Chondrocyte (in vitro differentiated cells): ENCODE data around the gene SULT2B1. TPM values are rescaled to one million over a fixed set of nuclear protein-coding genes. Genes with fewer than 3 reads are reported as not detected.
"Not testable (repeated sequence)": the region's sequence is repeated elsewhere in the genome, so short reads cannot be mapped to it uniquely, and the experiment has no call there.

Experiments used
- DNase-seq: peaks from one replicate; pipeline ENCODE4 v3.0.0; 2021; ENCODE audit warnings: mixed read lengths, low spot score
- H3K27ac Mint-ChIP-seq: one replicate; pipeline ENCODE4 v1.8.0; 2021; ENCODE audit warnings: mild to moderate bottlenecking, moderate library complexity, mixed read lengths; ENCODE audit not compliant: unreplicated experiment
- H3K27me3 Mint-ChIP-seq: 2 replicates; pipeline ENCODE4 v1.8.0; 2021; ENCODE audit warnings: low read depth, mixed read lengths
- H3K36me3 Mint-ChIP-seq: 2 replicates; pipeline ENCODE4 v1.8.0; 2021; ENCODE audit warnings: low read depth, mixed read lengths
- H3K4me1 Mint-ChIP-seq: 2 replicates; pipeline ENCODE4 v1.8.0; 2021; ENCODE audit warnings: low read depth, mild to moderate bottlenecking, mixed read lengths
- H3K4me3 Mint-ChIP-seq: one replicate; pipeline ENCODE4 v1.8.0; 2021; ENCODE audit warnings: mild to moderate bottlenecking, moderate library complexity, mixed read lengths; ENCODE audit not compliant: unreplicated experiment
- H3K9me3 Mint-ChIP-seq: 2 replicates; pipeline ENCODE4 v1.8.0; 2021; ENCODE audit warnings: low read depth, mixed read lengths
- total RNA-seq: library from RNA; stranded (reverse); gene quantifications from 3 replicates; pipeline ENCODE4 v1.2.1, GENCODE V29; 2021
- TF ChIP-seq, protein P1 (sequence below): fragments of 200-600 bp; sonication (generic); IDR thresholded peaks from 2 replicates; pipeline ENCODE4 v1.5.0; 2021; ENCODE audit warnings: antibody characterized with exemption, mild to moderate bottlenecking, moderate library complexity

Gene SULT2B1
- total RNA-seq, 1 donor from 2014 or later: 0.22 TPM

GRCh38 chr19:48530066-48530720 lies 21.8 kb upstream of the SULT2B1 start:
- Mint-ChIP-seq H3K4me1 (no peaks in the 10 kb centered on the region), H3K4me3 (no peak overlapping the region), H3K27me3 (peaks cover 4% of the 10 kb centered on the region), H3K36me3 (peaks cover 5% of the 10 kb centered on the region), H3K27ac (no peak overlapping the region), H3K9me3 (peaks cover 17% of the 10 kb centered on the region)
- DNase-seq: no peak
- TF ChIP-seq, protein P1, sequence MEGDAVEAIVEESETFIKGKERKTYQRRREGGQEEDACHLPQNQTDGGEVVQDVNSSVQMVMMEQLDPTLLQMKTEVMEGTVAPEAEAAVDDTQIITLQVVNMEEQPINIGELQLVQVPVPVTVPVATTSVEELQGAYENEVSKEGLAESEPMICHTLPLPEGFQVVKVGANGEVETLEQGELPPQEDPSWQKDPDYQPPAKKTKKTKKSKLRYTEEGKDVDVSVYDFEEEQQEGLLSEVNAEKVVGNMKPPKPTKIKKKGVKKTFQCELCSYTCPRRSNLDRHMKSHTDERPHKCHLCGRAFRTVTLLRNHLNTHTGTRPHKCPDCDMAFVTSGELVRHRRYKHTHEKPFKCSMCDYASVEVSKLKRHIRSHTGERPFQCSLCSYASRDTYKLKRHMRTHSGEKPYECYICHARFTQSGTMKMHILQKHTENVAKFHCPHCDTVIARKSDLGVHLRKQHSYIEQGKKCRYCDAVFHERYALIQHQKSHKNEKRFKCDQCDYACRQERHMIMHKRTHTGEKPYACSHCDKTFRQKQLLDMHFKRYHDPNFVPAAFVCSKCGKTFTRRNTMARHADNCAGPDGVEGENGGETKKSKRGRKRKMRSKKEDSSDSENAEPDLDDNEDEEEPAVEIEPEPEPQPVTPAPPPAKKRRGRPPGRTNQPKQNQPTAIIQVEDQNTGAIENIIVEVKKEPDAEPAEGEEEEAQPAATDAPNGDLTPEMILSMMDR: no peak

- peaks cover 5% of the 10 kb centered on the region for H3K36me3 Mint-ChIP-seq
- no peaks in the 10 kb centered on the region for H3K4me1 Mint-ChIP-seq
- no peak overlapping the region for H3K4me3 Mint-ChIP-seq
- H3K27me3 Mint-ChIP-seq: peaks cover 4% of the 10 kb centered on the region
- H3K9me3 Mint-ChIP-seq: peaks cover 17% of the 10 kb centered on the region
- no peak overlapping the region for H3K27ac Mint-ChIP-seq
- no peak for DNase-seq
- TF ChIP-seq, protein P1: no peak
Measured at GRCh38 chr19:48530770-48531169, 21.2 kb upstream of the SULT2B1 start.

- H3K4me1 Mint-ChIP-seq: no peaks in the 10 kb centered on the region
- no peak overlapping the region for H3K27ac Mint-ChIP-seq
- H3K4me3 Mint-ChIP-seq: no peak overlapping the region
- H3K9me3 Mint-ChIP-seq: peaks cover 5% of the 10 kb centered on the region
- peaks cover 4% of the 10 kb centered on the region for H3K27me3 Mint-ChIP-seq
- no peak for DNase-seq
- peaks cover 2% of the 10 kb centered on the region for H3K36me3 Mint-ChIP-seq
- TF ChIP-seq, protein P1: no peak
Measured at GRCh38 chr19:48533770-48534169, 18.2 kb upstream of the SULT2B1 start.

DNA sequence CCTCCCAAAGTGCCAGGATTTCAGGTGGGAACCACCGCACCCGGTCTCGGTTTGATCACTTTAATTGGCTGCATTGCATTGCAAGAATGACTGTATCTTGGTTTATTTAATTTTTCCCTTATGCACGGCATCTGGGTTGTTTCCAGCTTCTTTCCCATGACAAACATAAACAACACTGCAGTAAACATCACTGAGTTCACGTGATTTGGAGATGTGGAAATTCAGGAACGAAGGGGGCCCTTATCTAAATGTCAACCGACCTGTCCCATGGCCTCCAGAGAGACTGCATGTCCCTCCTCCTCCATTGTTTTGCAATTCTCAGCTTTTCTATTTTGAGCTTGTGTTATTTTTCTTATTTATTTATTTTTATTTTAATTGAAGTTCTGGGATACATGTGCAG lies 14.4 kb upstream of the SULT2B1 start:
- Mint-ChIP-seq H3K9me3 (no peaks in the 10 kb centered on the region), H3K4me1 (peaks cover 3% of the 10 kb centered on the region), H3K4me3 (no peak overlapping the region), H3K27ac (no peak overlapping the region), H3K36me3 (no peaks in the 10 kb centered on the region), H3K27me3 (no peaks in the 10 kb centered on the region)
- DNase-seq: no peak
- TF ChIP-seq, protein P1: no peak

- H3K4me1 Mint-ChIP-seq, H3K27me3 Mint-ChIP-seq, H3K9me3 Mint-ChIP-seq, DNase-seq, H3K27ac Mint-ChIP-seq, H3K4me3 Mint-ChIP-seq, H3K36me3 Mint-ChIP-seq: not testable (repeated sequence)
Measured at GRCh38 chr19:48538057-48538456, 13.9 kb upstream of the SULT2B1 start.

- TF ChIP-seq, protein P1: no peak
- H3K36me3 Mint-ChIP-seq: no peaks in the 10 kb centered on the region
- no peak overlapping the region for H3K4me3 Mint-ChIP-seq
- H3K27me3 Mint-ChIP-seq: no peaks in the 10 kb centered on the region
- no peak overlapping the region for H3K27ac Mint-ChIP-seq
- no peaks in the 10 kb centered on the region for H3K9me3 Mint-ChIP-seq
- H3K4me1 Mint-ChIP-seq: peaks cover 9% of the 10 kb centered on the region
- DNase-seq: no peak
Measured at GRCh38 chr19:48539503-48540096, 12.4 kb upstream of the SULT2B1 start.
